ENCODE measurements around the gene SLC13A3. TPM values are rescaled to one million over a fixed set of nuclear protein-coding genes. Genes with fewer than 3 reads are reported as not detected.

SLC13A3 gene
- total and polyA plus RNA-seq, 8 donors = 2.4 to 10.4 (median 8.8) TPM

DNA sequence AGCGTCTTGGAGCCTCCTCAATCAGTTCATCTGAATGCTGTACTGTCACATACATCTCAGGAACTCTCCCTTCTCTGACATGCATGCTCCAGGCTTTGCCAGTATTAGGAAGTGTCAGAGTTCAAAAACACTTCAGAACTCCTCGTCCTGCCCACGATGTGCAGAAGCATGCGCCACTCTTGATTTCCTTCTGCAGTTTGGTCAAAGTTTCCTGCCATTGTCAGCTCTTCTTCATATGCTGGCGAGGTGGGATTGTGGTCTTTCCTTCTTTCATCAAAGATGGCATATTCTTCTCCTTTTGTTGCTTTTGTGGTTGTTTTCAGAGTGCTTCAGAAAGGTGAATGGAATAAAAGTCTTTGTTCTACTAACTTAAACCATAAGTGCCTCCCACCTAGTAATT is 21.0 kb downstream of the SLC13A3 start:
- no peaks in the 10 kb centered on the region for H3K36me3 ChIP-seq
- DNase-seq (no peak), ATAC-seq (no peak)
- H3K27me3 ChIP-seq = no peaks in the 10 kb centered on the region
- peaks cover 0 to 3% of the 10 kb centered on the region in 2 donors for H3K4me1 ChIP-seq
- TF ChIP-seq CTCF (IDR thresholded peaks at IDR 0.05) = no peak
- intact Hi-C loops (cut with DNase I) = no loop called here
- H3K27ac ChIP-seq = no peak overlapping the region
- H3K4me3 ChIP-seq = no peak overlapping the region
- H3K9me3 ChIP-seq = peaks cover 0 to 9% of the 10 kb centered on the region in 2 donors

DNA sequence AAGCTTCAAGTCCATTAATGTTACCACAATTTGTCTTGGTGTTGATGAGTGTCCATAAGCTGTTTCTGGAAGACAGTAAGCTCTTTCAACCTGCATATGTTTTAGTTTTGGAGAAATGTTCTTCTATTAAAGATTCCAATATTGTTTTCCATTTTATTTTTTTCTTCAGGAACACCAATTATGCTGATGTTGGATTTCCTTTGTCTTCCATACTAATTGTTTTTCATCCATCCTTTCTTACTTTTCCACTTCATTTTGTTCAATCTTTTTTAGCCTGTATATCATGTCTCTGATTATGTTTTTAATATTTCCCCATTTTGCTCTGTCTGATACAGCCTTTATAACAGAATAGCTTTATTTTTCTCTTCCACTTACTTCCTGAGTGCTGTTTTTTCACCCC is 21.9 kb downstream of the SLC13A3 start:
- Histone ChIP-seq H3K9me3 (peaks cover 0 to 15% of the 10 kb centered on the region in 2 donors), H3K27me3 (no peaks in the 10 kb centered on the region), H3K36me3 (no peaks in the 10 kb centered on the region), H3K4me3 (no peak overlapping the region), H3K27ac (no peak overlapping the region), H3K4me1 (peaks cover 0 to 11% of the 10 kb centered on the region in 2 donors)
- intact Hi-C loops (cut with DNase I) = no loop called here
- ATAC-seq = no peak
- no peak for DNase-seq
- TF ChIP-seq CTCF (IDR thresholded peaks at IDR 0.05) = no peak

DNA sequence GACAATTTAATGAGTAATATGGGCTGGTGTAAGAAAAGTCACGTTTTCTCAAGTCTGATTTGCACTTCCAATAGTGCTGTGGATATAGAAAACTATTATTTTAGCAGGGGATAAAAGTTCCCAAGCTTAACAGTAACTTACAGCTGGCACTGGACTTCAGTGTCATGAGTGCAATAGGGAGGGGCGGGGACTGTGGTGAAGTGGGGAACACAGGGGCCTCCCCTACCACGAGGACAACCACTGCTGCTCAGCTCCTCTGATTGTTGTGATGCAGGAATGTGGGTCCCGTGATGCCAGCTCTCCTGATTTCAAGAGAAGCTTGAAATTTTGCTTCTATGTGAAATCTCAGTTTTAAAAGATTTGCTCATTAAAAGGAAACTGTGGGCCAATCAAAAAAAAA is 24.0 kb downstream of the SLC13A3 start:
- intact Hi-C loops (cut with DNase I) = no loop called here
- DNase-seq = no peak
- no peak for ATAC-seq
- Histone ChIP-seq H3K27me3 (no peaks in the 10 kb centered on the region), H3K36me3 (no peaks in the 10 kb centered on the region), H3K27ac (no peak overlapping the region), H3K4me3 (no peak overlapping the region), H3K4me1 (peaks cover 0 to 11% of the 10 kb centered on the region in 2 donors), H3K9me3 (peaks cover 0 to 23% of the 10 kb centered on the region in 2 donors)
- TF ChIP-seq CTCF (IDR thresholded peaks at IDR 0.05) = no peak

GRCh38 chr20:46626758-46627157 is 24.5 kb downstream of the SLC13A3 start:
- Histone ChIP-seq H3K36me3 (no peaks in the 10 kb centered on the region), H3K9me3 (peaks cover 0 to 23% of the 10 kb centered on the region in 2 donors), H3K27me3 (no peaks in the 10 kb centered on the region), H3K4me1 (peaks cover 0 to 11% of the 10 kb centered on the region in 2 donors), H3K27ac (no peak overlapping the region), H3K4me3 (no peak overlapping the region)
- intact Hi-C loops (cut with DNase I) = no loop called here
- no peak for ATAC-seq
- TF ChIP-seq CTCF (IDR thresholded peaks at IDR 0.05) = no peak
- DNase-seq = no peak

GRCh38 chr20:46625875-46626373 is 25.3 kb downstream of the SLC13A3 start:
- Histone ChIP-seq H3K27ac (no peak overlapping the region), H3K36me3 (no peaks in the 10 kb centered on the region), H3K4me1 (peaks cover 0 to 11% of the 10 kb centered on the region in 2 donors), H3K27me3 (no peaks in the 10 kb centered on the region), H3K9me3 (peaks cover 0 to 23% of the 10 kb centered on the region in 2 donors), H3K4me3 (no peak overlapping the region)
- no peak for TF ChIP-seq CTCF (IDR thresholded peaks at IDR 0.05)
- no peak for DNase-seq
- ATAC-seq = no peak
- intact Hi-C loops (cut with DNase I) = no loop called here
